ENCODE measurements around the gene DHDDS. TPM values are rescaled to one million over a fixed set of nuclear protein-coding genes. Genes with fewer than 3 reads are reported as not detected.
A peak's percentile ranks its signal among the peaks of the same experiment; 100 is the strongest.
"Not testable (repeated sequence)": the region's sequence is repeated elsewhere in the genome, so short reads cannot be mapped to it uniquely, and the experiment has no call there.

Gene DHDDS, protein sequence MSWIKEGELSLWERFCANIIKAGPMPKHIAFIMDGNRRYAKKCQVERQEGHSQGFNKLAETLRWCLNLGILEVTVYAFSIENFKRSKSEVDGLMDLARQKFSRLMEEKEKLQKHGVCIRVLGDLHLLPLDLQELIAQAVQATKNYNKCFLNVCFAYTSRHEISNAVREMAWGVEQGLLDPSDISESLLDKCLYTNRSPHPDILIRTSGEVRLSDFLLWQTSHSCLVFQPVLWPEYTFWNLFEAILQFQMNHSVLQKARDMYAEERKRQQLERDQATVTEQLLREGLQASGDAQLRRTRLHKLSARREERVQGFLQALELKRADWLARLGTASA
- total RNA-seq, result 57.0 and 60.2 TPM in 2 replicates

DNA sequence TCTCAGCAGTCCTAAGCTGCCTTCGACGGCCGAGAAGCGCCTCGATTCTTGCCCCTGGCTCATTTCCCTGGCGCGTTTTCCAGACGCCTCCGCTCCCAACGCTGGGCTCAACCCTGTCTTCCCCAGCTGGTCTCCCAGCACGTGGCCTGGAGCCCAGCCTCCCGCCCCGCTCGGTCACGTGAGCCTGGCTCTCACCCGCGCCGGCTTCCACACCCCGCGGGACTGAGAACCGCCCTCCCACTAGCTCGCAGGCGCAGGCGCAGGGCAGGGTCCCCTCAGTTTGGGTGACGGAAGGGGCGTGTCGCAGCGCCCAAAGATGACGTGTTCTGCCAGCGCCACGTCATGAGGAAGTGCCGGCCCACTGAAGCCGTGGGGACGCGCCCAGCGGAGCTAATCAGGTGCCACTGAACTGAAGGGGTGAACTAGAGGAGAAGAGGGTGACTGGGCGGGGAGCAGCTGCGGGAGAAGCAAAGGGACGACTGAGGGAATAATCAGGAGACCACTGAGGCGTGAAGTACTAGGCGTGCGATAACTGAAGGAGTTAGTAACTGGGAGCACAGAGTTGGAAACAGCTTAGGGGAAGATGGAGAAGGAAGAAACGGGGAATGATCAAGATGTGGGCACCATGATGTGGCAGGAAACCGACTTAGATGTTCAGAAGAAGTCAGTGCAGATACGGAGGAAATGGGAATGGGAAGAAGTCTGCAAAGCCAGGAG lies at the start of gene DHDDS:
TSS of gene DHDDS (plus strand) at position 343 of the 717 bp plus-strand sequence. CDS start 625 bp downstream, outside the sequence.
- H3K4me3 Mint-ChIP-seq, result peak within 1 kb of the TSS; percentile 98
- intact Hi-C loops (cut with micrococcal nuclease), result loop anchor here (1.0 to 5.0 kb wide), 5 partner anchors 40 to 489 kb away; partner anchors contain the start of genes HMGN2, NUDC and PDIK1L
- H3K4me1 Mint-ChIP-seq, result peaks cover 17% of the 10 kb centered on the region
- peak; percentile 100 for DNase-seq
- H3K27ac Mint-ChIP-seq, result peak within 1 kb of the TSS; percentile 95
- H3K36me3 Mint-ChIP-seq (ENCODE audit: low read depth), result peaks cover 12% of the 10 kb centered on the region
- peaks cover 5% of the 10 kb centered on the region for H3K27me3 Mint-ChIP-seq
- no peaks in the 10 kb centered on the region for H3K9me3 Mint-ChIP-seq

- H3K4me3 Mint-ChIP-seq, result no peak overlapping the region
- no peaks in the 10 kb centered on the region for H3K9me3 Mint-ChIP-seq
- intact Hi-C loops (cut with micrococcal nuclease), result no loop called here
- H3K4me1 Mint-ChIP-seq, result peaks cover 36% of the 10 kb centered on the region
- peaks cover 2% of the 10 kb centered on the region for H3K36me3 Mint-ChIP-seq (ENCODE audit: low read depth)
- no peak for DNase-seq
- no peaks in the 10 kb centered on the region for H3K27me3 Mint-ChIP-seq
- no peak overlapping the region for H3K27ac Mint-ChIP-seq
Measured at GRCh38 chr1:26384076-26384475, 48.0 kb upstream of the DHDDS start.

- peak overlapping the region; percentile 26 for H3K4me3 Mint-ChIP-seq
- H3K9me3 Mint-ChIP-seq; DNase-seq; H3K27ac Mint-ChIP-seq; H3K36me3 Mint-ChIP-seq (ENCODE audit: low read depth); H3K27me3 Mint-ChIP-seq: not testable (repeated sequence)
- intact Hi-C loops (cut with micrococcal nuclease), result loop anchor here (5.0 kb wide), 1 partner anchor 63 kb away; no protein-coding TSS in a partner anchor
- peaks cover 42% of the 10 kb centered on the region for H3K4me1 Mint-ChIP-seq
Measured at GRCh38 chr1:26385063-26385462, 47.1 kb upstream of the DHDDS start.

DNA sequence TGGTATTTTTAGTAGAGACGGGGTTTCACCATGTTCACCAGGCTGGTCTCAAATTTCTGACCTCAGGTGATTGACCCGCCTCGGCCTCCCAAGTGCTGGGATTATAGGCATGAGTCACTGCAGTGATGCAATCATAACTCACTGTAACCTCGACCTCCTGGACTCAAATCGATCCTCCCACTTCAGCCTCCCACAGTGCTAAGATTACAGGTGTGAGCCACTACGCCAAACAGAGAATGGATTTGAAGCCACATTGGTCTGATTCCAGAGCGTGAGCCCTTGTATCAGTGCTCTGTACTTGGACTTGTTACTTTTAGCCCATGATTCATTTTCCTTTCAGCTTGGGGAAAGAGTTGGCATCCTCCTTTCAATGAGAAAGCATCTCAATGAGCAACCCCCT lies 44.7 kb upstream of the DHDDS start:
- no peaks in the 10 kb centered on the region for H3K9me3 Mint-ChIP-seq
- H3K27me3 Mint-ChIP-seq, result no peaks in the 10 kb centered on the region
- intact Hi-C loops (cut with micrococcal nuclease), result loop anchor here (5.0 kb wide), 1 partner anchor 65 kb away; no protein-coding TSS in a partner anchor
- no peak overlapping the region for H3K27ac Mint-ChIP-seq
- H3K4me1 Mint-ChIP-seq, result peaks cover 53% of the 10 kb centered on the region
- no peak for DNase-seq
- H3K36me3 Mint-ChIP-seq (ENCODE audit: low read depth), result peaks cover 2% of the 10 kb centered on the region
- H3K4me3 Mint-ChIP-seq, result peak overlapping the region; percentile 6

- Mint-ChIP-seq H3K4me1 (peaks cover 53% of the 10 kb centered on the region), H3K9me3 (no peaks in the 10 kb centered on the region), H3K27me3 (peaks cover 4% of the 10 kb centered on the region), H3K36me3 (ENCODE audit: low read depth) (peaks cover 2% of the 10 kb centered on the region), H3K4me3 (peak overlapping the region; percentile 11), H3K27ac (peak overlapping the region; percentile 2)
- intact Hi-C loops (cut with micrococcal nuclease), result loop anchor here (1.0 to 5.0 kb wide), 3 partner anchors 11 to 67 kb away; partner anchors contain the start of gene ZNF683
- no peak for DNase-seq
Measured at GRCh38 chr1:26388791-26389445, 43.2 kb upstream of the DHDDS start.

- Mint-ChIP-seq H3K4me1 (peaks cover 46% of the 10 kb centered on the region), H3K36me3 (ENCODE audit: low read depth) (no peaks in the 10 kb centered on the region), H3K27me3 (peaks cover 4% of the 10 kb centered on the region), H3K4me3 (no peak overlapping the region), H3K9me3 (no peaks in the 10 kb centered on the region), H3K27ac (no peak overlapping the region)
- DNase-seq, result no peak
- intact Hi-C loops (cut with micrococcal nuclease), result loop anchor here (2.0 to 10.0 kb wide), 3 partner anchors 17 to 225 kb away; partner anchors contain the start of genes C1orf232, ZNF593 and ZNF683
Measured at GRCh38 chr1:26389604-26390247, 42.4 kb upstream of the DHDDS start.

GRCh38 chr1:26391450-26391849 lies 40.7 kb upstream of the DHDDS start:
- Mint-ChIP-seq H3K27ac (no peak overlapping the region), H3K27me3 (peaks cover 4% of the 10 kb centered on the region), H3K36me3 (ENCODE audit: low read depth) (no peaks in the 10 kb centered on the region), H3K4me1 (peaks cover 41% of the 10 kb centered on the region), H3K9me3 (no peaks in the 10 kb centered on the region), H3K4me3 (no peak overlapping the region)
- intact Hi-C loops (cut with micrococcal nuclease), result loop anchor here (1.0 to 10.0 kb wide), 2 partner anchors 116 to 227 kb away; partner anchors contain the start of genes C1orf232 and ZNF593
- peak; percentile 86 for DNase-seq

- Mint-ChIP-seq H3K4me3 (no peak overlapping the region), H3K4me1 (peaks cover 16% of the 10 kb centered on the region), H3K9me3 (no peaks in the 10 kb centered on the region), H3K27me3 (peaks cover 8% of the 10 kb centered on the region), H3K27ac (no peak overlapping the region), H3K36me3 (ENCODE audit: low read depth) (no peaks in the 10 kb centered on the region)
- intact Hi-C loops (cut with micrococcal nuclease), result loop anchor here (5.0 to 10.0 kb wide), 2 partner anchors 33 to 231 kb away; partner anchors contain the start of genes C1orf232 and ZNF593
- no peak for DNase-seq
Measured at GRCh38 chr1:26395754-26396153, 36.4 kb upstream of the DHDDS start.

- no peaks in the 10 kb centered on the region for H3K36me3 Mint-ChIP-seq (ENCODE audit: low read depth)
- intact Hi-C loops (cut with micrococcal nuclease), result loop anchor here (5.0 to 10.0 kb wide), 2 partner anchors 37 to 234 kb away; partner anchors contain the start of genes C1orf232 and ZNF593
- peaks cover 4% of the 10 kb centered on the region for H3K4me1 Mint-ChIP-seq
- peaks cover 24% of the 10 kb centered on the region for H3K27me3 Mint-ChIP-seq
- no peak for DNase-seq
- no peak overlapping the region for H3K4me3 Mint-ChIP-seq
- H3K9me3 Mint-ChIP-seq, result no peaks in the 10 kb centered on the region
- no peak overlapping the region for H3K27ac Mint-ChIP-seq
Measured at GRCh38 chr1:26399034-26399433, 33.1 kb upstream of the DHDDS start.

- DNase-seq, result no peak
- Mint-ChIP-seq H3K27me3 (peaks cover 33% of the 10 kb centered on the region), H3K4me3 (no peak overlapping the region), H3K27ac (no peak overlapping the region), H3K9me3 (no peaks in the 10 kb centered on the region), H3K36me3 (ENCODE audit: low read depth) (no peaks in the 10 kb centered on the region), H3K4me1 (no peaks in the 10 kb centered on the region)
- intact Hi-C loops (cut with micrococcal nuclease), result no loop called here
Measured at GRCh38 chr1:26401891-26402290, 30.2 kb upstream of the DHDDS start.

DNA sequence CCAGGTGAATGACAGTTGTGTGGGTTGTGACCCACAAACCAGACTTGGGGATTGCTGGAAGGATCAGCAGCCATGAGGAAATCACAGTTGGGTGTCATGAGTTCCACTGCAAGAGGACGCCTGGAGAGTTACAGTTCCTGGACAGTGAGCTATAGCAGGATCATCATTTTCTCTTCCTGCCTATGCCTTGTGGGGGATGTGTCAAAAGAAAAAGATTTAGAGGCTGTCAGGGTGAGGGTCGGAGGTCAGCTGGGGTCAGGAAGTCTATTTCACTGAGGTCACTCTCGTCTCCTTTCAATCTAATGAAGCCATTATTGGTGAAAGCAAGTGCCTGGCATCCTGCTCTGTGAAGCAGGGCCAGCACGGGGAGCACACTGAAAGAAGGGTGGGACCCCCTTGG lies 28.5 kb upstream of the DHDDS start:
- peaks cover 3% of the 10 kb centered on the region for H3K9me3 Mint-ChIP-seq
- H3K4me3 Mint-ChIP-seq, result no peak overlapping the region
- no peak overlapping the region for H3K27ac Mint-ChIP-seq
- intact Hi-C loops (cut with micrococcal nuclease), result no loop called here
- peaks cover 36% of the 10 kb centered on the region for H3K27me3 Mint-ChIP-seq
- DNase-seq, result no peak
- peaks cover 3% of the 10 kb centered on the region for H3K4me1 Mint-ChIP-seq
- no peaks in the 10 kb centered on the region for H3K36me3 Mint-ChIP-seq (ENCODE audit: low read depth)

- peaks cover 43% of the 10 kb centered on the region for H3K27me3 Mint-ChIP-seq
- no peak overlapping the region for H3K4me3 Mint-ChIP-seq
- peaks cover 11% of the 10 kb centered on the region for H3K4me1 Mint-ChIP-seq
- intact Hi-C loops (cut with micrococcal nuclease), result no loop called here
- no peaks in the 10 kb centered on the region for H3K36me3 Mint-ChIP-seq (ENCODE audit: low read depth)
- H3K27ac Mint-ChIP-seq, result no peak overlapping the region
- peaks cover 3% of the 10 kb centered on the region for H3K9me3 Mint-ChIP-seq
- DNase-seq, result no peak
Measured at GRCh38 chr1:26404641-26405040, 27.5 kb upstream of the DHDDS start.

DNA sequence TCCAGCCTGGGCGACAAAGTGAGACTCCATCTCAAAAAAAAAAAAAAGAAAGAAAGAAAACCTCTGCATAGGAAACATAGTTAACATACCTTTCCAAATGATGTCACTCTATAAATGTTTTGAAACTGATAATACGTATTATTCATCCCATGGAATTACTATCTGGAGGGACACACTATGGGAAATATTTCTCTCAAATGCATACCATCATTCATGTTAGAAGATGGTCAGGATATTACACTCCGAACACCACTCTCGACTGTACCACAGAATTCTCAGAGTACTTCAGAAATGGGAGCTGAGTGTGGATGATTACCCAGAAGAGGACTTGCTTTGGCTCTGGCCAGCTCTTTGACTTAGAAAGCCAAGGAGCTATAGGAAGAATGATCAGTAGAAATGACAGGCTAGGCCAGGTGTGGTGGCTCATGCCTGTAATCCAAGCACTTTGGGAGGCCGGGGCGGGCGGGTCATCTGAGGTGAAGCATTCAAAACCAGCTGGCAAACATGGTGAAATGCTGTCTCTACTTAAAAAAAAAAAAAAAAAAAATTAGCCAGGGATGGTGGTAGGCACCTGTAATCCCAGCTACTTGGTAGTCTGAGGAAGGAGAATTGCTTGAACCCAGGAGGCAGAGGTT lies 26.7 kb upstream of the DHDDS start:
- peaks cover 45% of the 10 kb centered on the region for H3K27me3 Mint-ChIP-seq
- no peak for DNase-seq
- peaks cover 15% of the 10 kb centered on the region for H3K4me1 Mint-ChIP-seq
- intact Hi-C loops (cut with micrococcal nuclease), result no loop called here
- no peak overlapping the region for H3K4me3 Mint-ChIP-seq
- H3K27ac Mint-ChIP-seq, result no peak overlapping the region
- H3K9me3 Mint-ChIP-seq, result peaks cover 3% of the 10 kb centered on the region
- no peaks in the 10 kb centered on the region for H3K36me3 Mint-ChIP-seq (ENCODE audit: low read depth)
